GM21528 (cell line): ENCODE results near the gene GTPBP4.

ENCODE experiments used
- ATAC-seq: cut with Tn5 transposase; IDR thresholded peaks from one replicate; pipeline ENCODE4 v1.9.1; 2021; ENCODE audit warnings: mild to moderate bottlenecking, moderate library complexity; ENCODE audit not compliant: unreplicated experiment, low FRiP score

GTPBP4 gene

DNA sequence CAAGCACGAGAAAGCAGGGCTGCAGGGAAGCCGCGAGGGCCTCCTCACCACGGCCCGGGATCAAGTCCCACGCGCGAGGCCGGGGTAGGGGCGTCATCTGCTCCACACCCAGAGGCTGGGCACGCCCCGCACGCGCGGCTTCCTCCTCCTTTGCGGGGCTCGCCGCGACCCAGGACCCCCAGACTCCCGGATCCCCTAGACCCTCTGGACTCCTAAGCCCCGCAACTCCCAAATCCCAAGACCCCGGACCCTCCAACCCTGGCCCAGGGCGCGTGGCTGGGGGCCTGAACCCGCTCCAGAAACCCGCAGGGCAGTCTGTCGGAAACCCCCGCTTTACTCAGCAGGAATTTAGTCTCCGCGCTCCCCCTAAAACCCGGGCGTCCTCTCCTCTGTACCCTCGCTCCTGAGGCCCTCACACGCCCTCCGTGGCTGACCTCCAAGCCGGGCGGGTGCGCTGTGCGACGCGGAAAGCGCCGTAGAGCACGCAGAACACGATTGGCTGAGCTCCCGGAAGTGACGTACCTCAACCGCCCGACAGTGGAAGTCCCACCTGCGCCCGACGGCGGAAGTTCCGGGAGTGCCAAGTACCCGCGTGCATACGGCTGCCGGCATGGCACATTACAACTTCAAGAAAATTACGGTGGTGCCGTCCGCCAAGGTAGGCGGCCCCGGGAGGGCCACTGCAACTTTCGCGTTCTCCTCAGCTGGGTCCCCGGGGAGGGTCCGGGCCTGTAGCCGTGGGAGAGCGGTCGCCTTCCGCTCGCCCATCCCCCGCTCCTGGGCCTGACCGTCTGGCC lies at the start of gene GTPBP4:
Gene GTPBP4 (plus strand): TSS at position 565 of the 797 bp plus-strand sequence. CDS start 46 bp downstream, at position 611.
- ATAC-seq: peak; percentile 96

DNA sequence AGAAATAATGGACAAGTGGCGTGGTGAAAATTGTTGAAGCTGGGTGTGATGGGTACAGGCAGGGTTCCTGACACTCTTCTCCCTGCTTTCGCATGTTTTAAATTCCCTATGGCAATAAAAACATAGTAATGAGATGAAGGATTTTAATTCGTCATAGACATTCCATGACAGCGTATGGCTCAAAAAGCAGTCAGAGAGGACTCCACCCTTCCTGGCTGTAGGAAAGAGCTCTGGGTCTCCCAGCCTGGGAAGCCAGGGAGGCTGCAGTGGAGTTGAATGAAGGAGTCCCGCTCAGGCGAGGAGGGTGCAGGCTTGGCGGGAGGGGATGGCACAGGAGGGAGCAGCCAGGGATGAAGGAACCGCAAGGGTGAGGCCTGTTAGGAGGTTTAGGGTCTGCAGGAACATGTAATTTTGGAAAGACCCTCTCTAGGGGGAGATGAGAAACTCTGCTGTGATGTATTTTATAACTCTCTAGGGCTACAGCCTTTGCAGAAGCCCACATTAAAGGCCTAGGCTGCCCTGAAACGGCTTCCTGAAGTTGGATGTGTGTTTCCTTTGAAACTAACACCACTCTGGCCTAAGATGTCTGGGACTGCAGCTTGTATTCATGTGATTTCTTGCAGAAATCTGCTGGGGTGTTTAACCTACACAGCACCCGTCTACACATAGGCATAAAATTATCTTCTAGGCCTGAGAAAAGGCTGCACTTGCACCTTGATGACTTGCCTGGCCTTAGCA lies 49.1 kb upstream of the GTPBP4 start:
- ATAC-seq: no peak

DNA sequence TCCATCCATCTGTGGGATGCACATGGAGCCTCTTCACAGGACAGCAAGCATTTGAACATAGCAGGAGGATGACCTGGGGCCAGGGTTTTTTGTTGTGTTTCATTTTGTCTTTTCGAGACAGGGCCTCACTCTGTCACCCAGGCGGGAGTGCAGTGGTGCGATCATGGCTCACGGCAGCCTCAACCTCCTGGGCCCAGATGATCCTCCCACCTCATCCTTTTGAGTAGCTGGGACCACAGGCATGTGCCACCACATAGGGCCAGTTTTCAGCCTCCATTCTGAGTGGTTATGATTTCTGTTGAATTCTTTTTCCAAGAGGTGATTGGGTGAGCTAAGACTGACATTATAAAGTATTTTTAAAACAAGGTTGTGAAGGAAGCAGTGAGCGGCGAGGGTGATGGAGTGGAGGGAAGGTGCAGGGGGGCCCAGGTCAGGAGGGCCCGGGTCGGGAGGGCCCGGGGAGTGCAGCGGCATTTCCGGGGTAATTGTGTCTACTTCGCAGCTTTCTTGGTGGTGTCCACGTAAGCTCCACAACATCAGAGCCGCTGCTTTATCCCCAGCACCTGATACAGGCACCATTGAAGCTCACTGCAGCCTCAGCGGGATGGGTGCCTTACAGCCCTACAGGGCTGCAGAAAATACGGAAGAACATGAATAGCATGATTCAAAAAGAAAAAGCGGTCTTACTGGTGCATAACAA lies 44.8 kb upstream of the GTPBP4 start:
- peak; percentile 54 for ATAC-seq

DNA sequence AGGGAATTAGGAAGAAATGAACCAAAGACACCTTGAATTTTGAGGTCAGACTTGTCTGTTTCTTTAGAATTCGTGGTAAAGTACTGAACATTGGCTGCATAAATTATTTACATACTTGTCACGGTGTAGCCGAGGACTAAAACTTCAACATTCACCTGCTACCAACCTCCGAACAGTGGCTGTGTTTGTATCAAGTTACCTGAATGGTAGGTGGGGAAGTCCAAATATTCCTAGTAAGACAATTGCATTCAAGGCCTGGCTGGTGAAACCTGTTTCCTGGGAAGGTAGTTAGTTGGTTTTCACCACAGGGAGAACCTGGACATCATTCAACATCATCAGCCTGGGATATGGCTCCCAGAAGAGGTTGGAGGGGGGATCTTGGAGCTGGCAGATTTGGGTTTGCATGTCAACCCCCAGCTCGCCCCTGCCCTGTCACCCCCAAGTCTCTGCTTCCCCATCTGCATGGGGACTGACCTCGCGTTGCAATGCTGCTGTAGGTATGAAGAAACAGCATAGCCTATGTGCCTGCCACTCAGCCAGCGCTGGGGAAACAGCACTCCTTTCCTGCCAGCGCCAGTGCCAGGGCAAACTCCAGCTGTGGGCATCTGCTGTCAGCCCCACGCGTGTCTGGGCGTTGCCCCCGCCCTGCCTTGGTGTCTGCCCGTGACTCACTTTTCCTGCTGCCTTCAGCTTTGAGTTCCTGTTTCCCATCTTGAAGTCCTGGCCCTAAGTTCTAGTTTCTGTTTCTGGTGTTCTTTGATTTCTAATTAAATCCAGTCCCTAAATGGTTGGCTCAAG lies 44.0 kb upstream of the GTPBP4 start:
- no peak for ATAC-seq

DNA sequence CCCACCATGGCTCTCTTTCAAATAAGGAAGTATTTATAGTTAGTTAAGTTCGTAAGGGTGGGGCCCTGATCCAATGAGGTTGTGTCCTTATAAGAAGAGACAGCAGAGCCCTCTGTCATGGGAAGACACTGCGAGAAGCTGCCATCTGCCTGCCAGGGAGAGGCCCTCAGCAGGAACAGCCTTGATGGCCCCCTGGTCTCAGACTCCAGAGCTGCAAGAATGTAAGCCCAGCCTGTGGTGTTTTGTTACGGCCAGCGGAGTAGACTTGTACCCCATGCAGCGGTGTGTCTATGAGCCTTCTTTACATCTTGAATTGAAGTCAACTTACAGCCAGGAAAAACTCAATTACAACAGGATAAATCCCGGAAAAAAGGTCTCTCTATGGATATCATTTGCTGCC lies 42.5 kb upstream of the GTPBP4 start:
- ATAC-seq: no peak

DNA sequence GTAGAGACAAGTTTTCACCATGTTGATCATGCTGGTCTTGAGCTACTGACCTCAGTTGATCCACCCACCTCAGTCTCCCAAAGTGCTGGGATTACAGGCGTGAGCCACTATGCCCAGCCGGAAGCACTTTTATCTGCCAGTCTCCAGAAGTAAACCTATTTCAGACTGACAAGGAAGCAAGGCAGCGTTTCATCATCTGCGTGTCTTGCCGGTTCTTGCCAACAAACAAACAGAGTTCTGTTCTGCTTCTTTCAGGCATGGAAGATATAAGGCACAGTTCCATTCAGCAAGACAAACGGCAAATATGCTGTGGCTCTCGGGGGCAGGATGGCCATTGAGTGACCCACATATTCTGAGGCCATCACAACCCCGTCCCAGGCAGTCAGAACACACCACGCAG lies 41.2 kb upstream of the GTPBP4 start:
- ATAC-seq: no peak

DNA sequence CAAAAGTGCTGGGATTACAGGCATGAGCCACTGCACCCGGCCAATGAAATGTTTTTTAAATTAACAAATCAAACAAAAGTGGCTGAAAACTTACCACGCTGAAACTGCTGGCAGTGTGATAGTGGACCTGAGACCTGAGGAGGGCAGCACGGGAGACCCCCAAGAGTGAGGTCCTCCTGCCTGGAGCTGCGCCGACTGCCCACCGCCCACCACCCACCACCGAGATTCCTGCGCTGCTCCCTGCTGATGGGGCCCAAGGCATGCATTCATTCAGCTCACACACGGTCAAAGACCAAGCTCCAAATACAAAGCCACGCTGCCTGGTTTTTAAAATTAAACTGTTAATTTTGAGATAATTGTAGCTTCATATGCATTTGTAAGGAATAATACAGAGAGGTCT lies 40.4 kb upstream of the GTPBP4 start:
- no peak for ATAC-seq

DNA sequence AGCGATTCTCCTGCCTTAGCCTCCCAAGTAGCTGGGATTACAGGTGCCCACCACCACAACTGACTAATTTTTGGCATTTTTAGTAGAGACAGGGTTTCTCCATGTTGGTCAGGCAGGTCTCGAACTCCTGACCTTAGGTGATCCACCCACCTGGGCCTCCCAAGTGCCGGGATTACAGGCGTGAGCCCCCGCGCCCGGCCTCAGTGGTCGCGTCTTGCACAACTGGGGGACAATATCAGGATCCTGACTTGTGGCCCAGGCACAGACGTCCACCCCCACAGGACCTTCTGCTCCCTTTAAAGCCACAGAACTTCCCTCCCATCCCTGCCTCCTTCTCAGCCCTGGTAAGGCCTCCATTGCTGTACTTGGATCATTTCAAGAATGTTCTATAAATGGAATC lies 39.9 kb upstream of the GTPBP4 start:
- no peak for ATAC-seq

DNA sequence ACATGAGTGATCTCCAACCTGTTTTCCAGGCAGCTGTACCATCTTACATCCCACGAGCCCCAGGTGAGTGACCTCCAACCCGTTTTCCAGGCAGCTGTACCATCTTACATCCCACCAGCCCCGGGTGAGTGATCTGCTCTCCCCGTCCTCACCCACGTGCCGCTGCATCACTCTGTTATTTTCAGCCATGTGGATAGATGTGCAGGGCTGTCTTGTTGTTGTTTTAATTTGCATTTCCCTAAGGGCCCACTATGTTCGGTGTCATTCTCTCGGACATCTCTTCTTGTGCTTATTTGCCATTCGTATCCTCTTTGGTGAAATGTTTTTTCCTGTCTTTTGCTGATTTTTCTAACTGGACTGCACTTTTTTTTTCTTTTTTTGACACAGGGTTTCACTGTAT lies 38.8 kb upstream of the GTPBP4 start:
- ATAC-seq: no peak

DNA sequence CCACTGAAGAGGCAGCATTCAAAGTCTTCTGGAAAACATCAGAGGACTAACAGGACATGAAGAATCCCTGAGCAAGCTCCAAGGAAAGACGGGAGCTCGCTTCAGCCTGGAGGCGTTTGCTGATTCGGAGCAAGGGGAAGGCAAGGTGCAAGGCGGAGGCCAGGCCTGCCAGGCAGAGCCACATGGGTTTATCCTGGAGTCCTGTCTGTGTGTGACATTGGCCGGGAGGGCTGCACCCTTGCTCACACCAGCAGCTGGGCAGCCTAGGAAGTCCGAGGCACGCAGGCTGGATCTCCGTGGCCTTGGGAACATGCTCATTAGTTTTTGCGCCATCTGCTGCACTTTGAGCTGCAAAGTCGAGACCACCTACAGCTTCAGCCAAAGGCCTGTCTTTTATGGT lies 34.4 kb upstream of the GTPBP4 start:
- no peak for ATAC-seq

DNA sequence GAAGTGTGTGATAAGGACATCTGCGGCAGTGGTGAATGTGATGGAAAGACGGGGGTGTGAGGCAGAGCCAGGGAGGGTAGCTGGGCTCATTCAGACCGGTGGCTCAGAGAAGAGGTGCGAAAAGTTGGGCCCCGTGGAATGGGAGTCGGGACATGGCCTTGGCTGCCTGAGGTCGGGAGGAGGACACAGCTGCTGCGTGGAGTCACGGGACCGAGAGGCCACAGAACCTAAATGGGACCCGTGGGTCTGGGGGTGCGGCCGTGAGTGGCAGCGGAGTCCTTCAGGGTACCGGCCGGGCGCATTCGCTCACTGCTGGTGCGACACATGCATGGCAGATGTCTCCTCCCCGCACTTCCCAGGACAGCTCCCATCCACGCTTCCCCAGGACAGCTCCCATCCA lies 33.8 kb upstream of the GTPBP4 start:
- ATAC-seq: no peak

DNA sequence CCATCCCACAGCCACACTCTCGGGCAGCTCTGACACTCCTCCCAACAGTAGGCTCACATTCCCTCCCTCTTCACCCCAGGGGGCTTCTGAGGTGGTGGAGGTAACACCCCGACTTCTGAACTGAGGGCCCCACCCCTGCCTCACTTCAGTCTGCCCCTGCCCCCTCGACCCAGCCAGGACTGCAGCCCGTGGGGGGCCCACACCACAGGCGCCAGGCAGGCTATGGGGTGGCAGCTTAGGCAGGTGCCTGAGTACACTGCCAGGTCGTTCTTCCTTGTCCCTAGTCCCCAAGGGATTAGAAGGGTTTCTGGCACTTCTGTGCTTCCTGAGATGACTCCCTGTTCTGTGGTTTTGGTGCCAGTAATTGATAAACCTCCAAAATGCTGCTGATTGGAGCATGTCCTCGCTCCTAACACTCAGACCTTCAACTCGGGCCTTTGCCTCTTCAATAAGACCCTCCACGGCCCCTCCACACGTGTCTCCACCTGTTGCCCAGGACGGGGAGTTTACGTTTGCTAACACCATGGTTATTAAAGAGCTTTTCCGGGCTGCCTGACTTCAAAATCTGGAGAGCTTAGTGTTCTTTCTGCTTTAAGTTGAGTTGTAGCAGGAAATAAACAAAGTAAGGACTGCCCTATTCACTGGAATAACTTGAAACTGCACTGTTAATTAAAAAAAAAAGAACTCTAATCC lies 33.0 kb upstream of the GTPBP4 start:
- no peak for ATAC-seq

DNA sequence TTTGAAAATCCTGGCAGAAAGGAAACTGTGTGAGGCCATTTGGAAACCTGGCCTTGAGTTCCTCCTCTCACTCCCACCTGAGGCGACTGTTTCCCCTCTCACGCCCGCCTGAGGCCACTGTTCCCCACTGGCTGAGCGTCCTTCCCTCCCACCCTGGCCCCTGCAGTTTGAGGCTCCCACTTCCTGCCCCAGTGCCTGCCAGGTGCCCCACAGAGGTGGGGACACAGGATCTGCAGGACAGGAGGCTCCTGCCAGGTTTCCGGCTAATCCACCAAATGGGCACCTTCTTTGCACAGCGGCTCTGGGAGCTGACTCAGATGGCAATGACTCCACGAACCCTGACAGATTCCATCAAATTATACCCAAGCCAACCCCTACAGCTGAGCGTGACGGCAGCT lies 32.4 kb upstream of the GTPBP4 start:
- ATAC-seq: no peak

DNA sequence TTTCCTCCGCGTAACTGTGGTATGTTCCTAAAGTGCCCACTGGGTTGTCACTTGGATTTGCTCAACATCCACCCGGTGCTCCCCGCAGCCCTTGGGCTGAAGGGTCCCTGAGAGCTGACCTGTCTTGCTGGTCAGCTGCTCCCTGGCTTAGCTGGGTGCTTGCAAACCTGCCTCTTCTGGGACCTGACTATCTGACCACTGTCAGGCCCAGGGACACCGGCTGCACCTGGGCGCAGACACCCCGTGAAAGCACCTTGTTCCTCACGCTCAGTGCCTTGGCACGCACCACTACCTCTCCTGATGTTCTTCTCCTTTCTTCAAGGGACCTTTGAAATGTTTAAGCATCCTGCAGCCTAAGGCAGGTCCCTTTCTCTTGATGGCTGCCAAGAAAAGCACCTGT lies 30.1 kb upstream of the GTPBP4 start:
- no peak for ATAC-seq

DNA sequence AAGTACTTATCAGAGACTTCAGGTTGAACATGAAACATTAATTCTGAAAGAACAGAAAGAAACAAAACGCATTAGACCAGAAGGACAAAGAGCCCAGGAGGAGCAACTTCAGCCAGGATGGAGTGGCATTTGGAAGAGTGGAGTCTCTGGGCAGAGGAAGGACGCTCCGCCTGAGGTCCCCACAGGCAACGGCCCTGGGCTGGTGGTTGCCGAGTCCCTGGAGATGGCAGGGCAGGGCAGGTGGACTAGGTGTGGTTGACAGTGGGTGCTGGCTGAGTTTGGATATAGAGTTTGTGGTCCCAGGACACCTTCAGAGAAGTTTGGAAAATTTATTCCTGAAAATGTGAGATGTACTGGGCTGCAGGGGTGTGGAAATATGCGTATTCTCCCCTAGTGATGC lies 29.4 kb upstream of the GTPBP4 start:
- ATAC-seq: no peak

DNA sequence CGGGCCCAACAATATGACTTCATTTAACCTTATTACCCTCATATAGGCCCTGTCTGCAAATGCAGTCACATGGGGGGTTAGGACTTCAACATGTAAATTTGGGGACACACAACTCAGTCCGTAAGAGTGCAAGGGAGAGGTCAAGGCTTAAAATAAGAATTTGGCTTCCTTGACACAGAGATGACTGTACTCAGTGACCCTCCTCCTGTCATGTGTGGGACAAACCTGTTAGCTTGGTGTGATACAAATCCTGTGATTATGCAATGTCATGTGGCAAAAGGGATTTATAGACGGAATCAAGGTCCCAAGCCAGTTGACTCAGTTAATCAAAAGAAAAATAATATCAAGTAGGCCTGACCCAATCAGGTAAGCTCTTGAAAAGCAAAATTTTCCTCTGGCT lies 25.9 kb upstream of the GTPBP4 start:
- ATAC-seq: no peak

DNA sequence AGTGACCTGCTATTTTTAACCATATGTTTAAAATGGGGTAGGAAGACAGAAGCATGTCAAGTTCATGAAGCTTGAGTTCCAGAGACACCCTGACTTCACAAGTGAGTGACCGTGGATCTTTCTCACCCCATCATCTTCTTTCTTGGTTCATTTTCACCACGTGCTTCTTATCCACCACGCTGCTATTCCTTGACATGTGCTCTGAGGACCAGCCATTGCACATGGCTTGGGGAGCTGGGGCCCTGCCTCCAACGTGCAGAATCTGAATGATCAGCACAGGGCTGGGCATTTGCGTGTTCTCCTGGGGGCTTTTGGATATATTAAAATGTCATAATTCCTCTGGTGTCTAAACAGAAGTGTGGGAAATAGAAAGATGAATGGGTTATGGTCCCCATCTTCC lies 25.0 kb upstream of the GTPBP4 start:
- ATAC-seq: no peak

DNA sequence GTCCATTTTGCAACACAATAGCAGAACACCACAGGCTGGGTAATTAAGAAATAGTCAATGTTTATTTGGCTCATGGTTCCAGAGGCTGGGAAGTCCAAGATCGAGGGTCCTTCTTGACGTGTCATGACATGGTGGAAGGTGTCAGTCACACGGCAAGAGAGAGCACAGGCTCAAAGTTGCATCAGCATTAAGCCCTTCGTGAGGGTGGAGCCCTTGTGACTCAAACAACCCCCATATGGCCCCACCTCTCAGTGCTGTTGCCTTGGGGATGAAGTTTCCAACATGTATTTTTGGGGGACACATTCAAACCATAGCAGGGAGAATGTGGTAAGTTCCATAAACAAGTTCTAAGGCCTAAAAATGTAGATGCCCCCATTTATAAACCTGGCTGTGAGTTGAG lies 24.6 kb upstream of the GTPBP4 start:
- ATAC-seq: no peak

DNA sequence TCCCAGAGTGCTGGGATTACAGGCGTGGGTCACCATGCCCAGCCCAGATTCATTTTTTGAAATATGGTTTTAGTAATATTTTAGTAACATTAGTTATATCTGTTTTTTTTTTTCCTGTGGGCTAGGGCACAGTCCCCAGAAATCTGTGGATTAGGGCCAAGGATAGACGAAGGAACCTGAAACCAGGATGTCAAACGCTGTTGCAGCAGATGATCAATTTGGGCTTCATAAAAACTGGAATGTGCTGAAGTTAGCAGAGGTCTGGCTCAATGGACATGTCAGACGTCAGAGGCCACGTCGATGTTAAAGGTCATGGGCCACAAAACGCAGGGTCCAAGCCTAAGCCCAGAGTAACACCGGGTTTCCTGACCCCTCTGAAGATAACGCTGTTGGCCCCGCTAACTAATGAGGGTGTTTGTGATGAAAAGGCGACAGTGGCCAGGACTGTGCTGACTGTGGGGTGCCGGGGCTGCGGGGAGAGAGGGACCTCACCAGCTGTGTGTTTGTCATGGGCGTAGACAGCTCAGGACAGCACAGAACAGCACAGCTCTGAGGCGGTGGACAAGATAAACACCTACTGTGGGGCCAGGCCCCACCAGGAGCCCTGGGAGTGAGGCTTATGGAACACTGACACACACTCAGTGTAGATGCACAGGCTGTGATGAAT lies 23.8 kb upstream of the GTPBP4 start:
- ATAC-seq: no peak

DNA sequence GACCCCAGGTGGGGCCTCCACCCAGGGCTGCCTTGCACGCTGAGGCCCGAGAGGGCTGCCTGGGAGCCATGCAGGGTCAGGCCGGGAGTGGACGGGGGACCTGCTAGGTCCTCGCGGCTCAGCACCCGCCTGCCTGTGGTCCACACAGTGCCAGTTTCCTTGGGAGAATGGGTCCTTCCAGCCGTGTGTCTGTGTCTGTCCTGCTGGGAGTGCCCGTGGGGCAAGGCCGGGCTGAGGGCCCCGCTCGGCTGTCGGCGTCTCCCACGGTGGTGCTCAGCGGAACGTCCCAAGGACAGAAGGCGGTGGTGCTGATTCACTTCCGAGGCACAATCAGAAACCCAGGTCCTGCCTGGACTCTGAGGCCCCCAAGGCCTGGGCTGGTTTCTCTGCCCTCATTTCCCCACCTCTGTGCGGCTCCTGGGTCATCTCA lies 23.2 kb upstream of the GTPBP4 start:
- no peak for ATAC-seq
